Fibroblast of villous mesenchyme (primary cell): ENCODE results near the gene HHATL. TPM values are rescaled to one million over a fixed set of nuclear protein-coding genes. Genes with fewer than 3 reads are reported as not detected.
"Not testable (repeated sequence)": the region's sequence is repeated elsewhere in the genome, so short reads cannot be mapped to it uniquely, and the experiment has no call there.

Experiments used
- DNase-seq: peaks from one replicate; pipeline ENCODE4 v3.0.0-alpha.2; 2010; ENCODE audit warnings: low read depth
- H3K4me3 ChIP-seq: 2 replicates; pipeline ENCODE4 v1.5.1; 2011; ENCODE audit warnings: low read depth, mild to moderate bottlenecking, low read length
- total RNA-seq: library from RNA; depleted of rRNA; stranded (reverse); fragments of >200 nt; gene quantifications from 2 replicates; pipeline ENCODE4 v1.2.3, GENCODE V29; 2012
- TF ChIP-seq, protein P1 (sequence below): IDR thresholded peaks from 2 replicates; pipeline ENCODE4 v1.5.1; 2012; ENCODE audit warnings: low read depth, mild to moderate bottlenecking, low read length; ENCODE audit not compliant: insufficient read depth

Gene HHATL
- total RNA-seq, 1 donor = not detected

DNA sequence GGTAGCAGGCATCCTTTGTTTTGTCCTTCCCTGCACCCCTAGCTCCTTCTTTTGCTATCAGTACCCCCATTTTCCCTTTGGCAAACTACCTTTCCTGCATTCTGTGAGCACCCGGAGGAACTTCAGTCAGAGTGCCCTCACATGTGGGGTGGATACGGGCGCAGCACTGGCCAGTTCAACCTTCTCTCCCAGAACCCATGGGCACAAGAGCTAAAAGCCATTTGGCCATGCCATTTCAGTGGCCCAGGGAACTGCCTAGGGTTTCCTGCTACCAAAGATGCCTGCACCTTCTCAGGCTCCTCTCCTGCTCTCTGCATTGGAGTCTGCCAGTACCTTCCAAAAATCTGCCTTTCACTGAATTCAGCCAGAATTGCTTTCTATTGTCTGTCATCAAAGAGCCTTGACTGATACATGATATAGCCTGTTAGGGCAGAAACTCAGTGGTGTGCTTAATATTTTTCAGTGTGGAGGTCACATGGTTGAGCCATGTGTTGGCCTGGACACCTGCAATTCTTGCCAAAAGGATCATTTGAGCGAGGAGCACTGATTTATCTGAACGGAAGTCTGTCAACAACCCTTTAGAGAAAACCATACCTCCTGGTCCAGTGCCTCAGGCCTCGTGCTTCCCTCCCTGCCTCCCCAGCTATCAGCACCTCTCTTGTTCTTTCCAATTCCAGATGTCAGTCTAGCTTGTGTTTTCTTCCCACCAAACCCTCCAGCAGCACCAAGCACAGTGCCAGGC lies 27.0 kb upstream of the HHATL start:
- no peak for DNase-seq
- H3K4me3 ChIP-seq = no peak overlapping the region
- TF ChIP-seq, protein P1, sequence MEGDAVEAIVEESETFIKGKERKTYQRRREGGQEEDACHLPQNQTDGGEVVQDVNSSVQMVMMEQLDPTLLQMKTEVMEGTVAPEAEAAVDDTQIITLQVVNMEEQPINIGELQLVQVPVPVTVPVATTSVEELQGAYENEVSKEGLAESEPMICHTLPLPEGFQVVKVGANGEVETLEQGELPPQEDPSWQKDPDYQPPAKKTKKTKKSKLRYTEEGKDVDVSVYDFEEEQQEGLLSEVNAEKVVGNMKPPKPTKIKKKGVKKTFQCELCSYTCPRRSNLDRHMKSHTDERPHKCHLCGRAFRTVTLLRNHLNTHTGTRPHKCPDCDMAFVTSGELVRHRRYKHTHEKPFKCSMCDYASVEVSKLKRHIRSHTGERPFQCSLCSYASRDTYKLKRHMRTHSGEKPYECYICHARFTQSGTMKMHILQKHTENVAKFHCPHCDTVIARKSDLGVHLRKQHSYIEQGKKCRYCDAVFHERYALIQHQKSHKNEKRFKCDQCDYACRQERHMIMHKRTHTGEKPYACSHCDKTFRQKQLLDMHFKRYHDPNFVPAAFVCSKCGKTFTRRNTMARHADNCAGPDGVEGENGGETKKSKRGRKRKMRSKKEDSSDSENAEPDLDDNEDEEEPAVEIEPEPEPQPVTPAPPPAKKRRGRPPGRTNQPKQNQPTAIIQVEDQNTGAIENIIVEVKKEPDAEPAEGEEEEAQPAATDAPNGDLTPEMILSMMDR = no peak

DNA sequence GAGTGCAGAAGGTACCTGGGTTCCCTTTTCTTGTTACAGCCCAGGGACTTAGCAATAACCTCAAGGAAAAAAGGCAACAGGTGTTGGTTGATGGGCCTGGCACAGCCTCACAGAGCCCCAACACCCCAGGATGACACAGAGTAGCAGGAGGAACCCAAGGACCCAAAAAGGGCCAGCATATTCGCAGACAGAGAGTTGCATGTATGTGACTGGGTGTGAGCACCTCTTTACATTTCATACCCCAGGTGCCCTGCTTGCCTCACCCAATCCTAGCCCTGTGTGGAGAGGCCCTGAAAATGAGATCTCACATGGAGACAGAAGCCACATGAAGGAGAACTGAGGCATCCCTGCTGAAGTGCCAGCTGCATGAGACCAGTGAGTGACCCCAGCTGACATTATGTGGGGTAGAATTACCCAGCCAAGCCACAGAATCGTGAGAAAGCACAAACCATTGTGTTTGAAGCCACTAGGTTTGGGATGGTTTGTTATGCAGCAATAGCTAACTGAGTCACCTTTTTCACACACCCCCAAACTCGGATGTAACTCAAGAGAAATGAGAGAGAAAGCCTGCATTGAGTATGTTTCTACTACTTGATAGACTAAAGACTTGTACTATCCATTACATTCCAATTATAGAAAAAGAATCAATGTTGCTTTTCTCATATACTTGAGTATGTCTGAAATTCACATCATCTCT lies 26.2 kb upstream of the HHATL start:
- no peak overlapping the region for H3K4me3 ChIP-seq
- DNase-seq = no peak
- TF ChIP-seq, protein P1 = no peak

DNA sequence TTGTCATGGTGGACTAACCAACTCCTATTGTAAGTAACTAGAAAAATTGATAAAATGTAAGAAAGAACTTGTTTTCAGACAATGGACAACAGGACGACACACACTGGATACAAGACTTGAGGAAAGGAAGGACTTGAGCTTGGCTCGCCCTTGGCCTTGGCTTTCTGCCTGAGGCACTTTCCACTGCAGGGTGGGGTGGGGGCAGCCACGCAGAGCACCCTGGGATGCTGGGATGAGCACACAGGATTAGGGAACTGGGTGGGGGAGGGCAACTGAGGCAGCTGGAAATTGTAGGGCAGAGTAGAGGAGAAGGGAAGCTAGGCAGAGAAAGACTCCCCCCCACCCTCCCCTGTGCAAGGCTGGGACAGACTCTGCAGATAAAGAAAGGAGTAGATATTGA lies 25.5 kb upstream of the HHATL start:
- TF ChIP-seq, protein P1 = no peak
- no peak for DNase-seq
- H3K4me3 ChIP-seq = no peak overlapping the region

DNA sequence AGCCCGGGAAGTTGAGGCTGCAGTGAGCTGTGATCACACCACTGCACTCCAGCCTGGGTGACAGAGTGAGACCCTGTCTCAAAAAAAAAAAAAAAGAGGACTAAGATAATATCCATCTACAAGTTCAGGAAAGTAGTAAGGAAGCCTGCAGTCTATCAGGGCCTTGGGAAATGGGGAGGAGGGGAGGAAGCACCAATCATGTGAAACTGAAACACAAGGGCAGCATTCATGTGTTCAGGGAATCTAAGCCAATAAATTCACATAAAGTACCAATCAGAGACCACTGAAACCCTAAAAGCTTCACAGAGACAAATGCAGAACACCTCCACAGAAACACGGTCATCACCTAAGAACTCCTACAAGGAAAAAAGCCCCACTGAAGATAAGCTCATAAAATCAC lies 22.9 kb upstream of the HHATL start:
- DNase-seq = no peak
- TF ChIP-seq, protein P1 = no peak
- H3K4me3 ChIP-seq = no peak overlapping the region

GRCh38 chr3:42723219-42723618 lies 20.6 kb upstream of the HHATL start:
- TF ChIP-seq, protein P1 = no peak
- DNase-seq = no peak
- no peak overlapping the region for H3K4me3 ChIP-seq

GRCh38 chr3:42722442-42722841 lies 19.8 kb upstream of the HHATL start:
- H3K4me3 ChIP-seq, DNase-seq: not testable (repeated sequence)

DNA sequence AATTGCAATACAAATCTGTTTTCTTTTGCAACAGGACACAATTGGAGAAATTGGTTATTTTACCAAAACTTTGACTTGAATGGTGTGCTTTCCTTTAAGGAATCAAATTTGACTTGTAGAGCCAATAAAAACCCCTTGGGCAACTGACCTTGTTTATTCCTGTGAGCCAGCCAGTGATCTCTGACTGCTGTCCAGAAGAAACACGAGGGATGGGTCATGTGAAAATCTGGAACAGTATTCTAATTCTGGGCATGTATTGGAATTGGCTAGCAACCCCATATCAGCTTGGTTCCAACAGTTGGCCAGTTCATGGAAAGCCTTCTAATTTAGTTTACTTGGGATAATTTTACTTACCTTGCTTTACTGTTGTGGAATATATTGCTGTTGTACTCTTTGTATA lies 19.1 kb upstream of the HHATL start:
- no peak for DNase-seq
- no peak overlapping the region for H3K4me3 ChIP-seq
- TF ChIP-seq, protein P1 = no peak
